HG02588 (cell line): Measurements from ENCODE around the gene NUDT8.
"Not testable (repeated sequence)": the region's sequence is repeated elsewhere in the genome, so short reads cannot be mapped to it uniquely, and the experiment has no call there.

Source experiments
- ATAC-seq: cut with Tn5 transposase; IDR thresholded peaks from one replicate; pipeline ENCODE4 v1.9.1; 2021; ENCODE audit warnings: mild to moderate bottlenecking, moderate library complexity; ENCODE audit not compliant: unreplicated experiment

Gene NUDT8

DNA sequence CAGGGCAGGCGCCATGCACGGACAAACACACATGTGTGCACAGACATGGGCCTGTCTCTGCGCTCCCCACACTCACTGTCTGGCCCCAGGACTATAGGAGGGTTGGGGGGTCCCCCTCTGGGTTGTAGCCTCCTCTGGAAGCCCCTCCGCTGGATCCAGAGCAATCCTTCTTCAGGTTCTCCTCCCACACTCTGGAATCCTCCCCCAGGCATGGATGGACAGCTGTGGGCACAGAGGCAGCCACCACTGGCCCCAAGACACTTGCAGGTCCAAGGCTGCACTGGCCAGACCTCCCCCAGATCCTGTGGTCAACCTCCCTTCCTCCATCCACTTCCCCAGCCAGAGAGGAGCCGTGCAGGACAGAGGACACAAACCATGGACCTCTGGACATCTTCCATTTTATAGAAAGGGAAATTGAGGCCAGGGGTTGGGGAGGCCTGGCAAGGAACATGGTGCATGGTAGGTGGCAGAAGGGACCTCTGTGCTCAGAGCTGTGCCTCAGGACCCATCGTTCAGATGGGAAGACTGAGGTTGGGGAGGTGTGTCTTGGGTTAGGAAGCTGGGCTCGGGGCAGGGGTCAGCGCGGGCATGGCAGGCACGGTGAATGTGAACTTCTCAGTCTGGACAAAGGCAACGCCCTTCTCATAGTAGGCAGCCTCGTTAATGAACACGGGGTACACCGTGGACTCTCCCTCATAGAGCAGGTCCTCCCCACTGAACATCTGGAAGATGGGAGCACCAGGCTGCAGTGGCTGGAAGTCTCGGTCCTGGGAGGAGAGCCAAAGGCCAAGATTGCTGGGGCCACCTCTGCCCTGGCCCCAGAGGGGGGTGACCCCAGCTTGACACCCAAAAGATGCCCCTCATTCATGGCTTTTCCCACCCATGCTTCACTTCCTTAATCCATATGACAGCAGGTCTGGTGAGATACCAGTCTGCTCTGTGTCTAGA is 12.7 kb upstream of the NUDT8 start:
- no peak for ATAC-seq

- no peak for ATAC-seq
Measured at GRCh38 chr11:67641338-67642172, 11.8 kb upstream of the NUDT8 start.

DNA sequence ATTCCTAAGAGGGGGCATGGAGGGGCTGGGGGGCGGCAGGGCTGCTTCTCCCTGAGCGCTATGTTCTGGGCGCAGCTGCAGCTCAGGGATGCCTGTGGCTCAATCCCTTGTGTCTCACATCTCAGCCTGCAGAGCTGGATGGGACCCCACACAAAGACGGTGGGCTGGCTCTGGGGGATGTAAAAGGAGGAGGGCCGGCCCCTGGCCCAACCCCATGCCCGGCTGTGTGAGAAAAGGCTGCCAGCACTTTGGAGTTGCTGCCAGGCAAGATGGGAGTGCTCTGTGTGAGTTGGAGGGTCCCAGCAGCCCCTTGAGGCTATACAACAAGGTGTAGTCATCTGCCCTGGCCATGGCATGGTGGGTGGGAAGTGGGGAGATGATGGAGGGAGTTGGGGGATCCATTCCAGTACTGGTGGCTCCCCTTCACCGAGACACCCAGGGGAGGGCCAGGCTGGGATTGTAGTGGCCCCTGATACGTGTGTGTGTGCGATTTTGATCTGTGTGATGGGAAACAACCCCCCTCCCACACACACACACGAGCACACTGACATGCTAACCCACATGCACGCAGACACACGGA is 11.1 kb upstream of the NUDT8 start:
- ATAC-seq = no peak

- ATAC-seq = no peak
Measured at GRCh38 chr11:67640021-67640757, 10.5 kb upstream of the NUDT8 start.

- ATAC-seq = no peak
Measured at GRCh38 chr11:67639438-67639859, 9.7 kb upstream of the NUDT8 start, which contains the start of gene TBX10. Gene TBX10, minus strand, starts transcription at chr11:67639763. Its CDS starts 291 bp downstream, at chr11:67639472.

DNA sequence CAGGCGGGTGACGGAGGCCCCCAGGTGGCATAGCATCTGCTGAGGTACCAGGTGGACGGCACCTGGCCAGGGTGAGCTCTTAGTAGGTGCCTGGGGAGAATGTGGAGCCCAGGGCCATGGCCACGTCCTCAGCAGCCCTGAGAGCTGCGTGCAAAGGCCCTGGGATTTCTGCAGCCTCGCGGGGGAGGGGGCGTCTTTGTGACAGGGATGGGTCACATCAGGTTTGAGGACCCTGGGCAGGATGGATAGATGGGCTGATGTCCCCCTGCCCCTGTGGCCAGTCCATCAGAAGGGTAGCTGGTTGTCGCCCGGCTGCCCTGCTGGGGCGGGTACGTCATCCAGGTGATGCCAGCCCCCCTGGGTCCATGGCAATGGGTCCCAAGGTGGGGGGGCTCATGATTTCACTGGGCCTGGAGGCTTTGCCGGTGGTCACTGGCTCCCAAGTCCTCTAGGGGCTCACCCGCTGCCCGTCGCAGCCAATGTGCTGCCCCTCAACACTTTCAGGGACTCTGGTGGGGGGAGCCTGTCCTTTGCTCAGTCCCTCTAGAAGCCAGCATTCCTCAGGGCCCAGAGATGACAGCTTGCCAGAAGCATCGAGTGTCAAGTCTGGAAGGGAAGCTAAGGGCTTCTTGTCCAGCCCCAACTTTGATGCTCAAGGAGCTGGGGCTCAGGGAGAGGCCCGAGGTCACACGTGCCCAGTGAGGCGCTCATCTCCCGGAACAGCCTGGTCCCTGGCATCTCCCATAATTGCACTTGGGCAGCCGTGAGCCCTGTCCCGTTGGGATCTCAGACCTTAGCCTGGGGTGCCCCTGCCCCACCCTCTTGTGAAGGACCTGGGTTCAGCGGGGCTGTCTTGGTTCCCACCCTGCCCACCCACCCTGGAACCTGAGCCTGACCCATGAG is 9.0 kb upstream of the NUDT8 start:
- ATAC-seq = no peak

- ATAC-seq = not testable (repeated sequence)
Measured at GRCh38 chr11:67637441-67637840, 7.7 kb upstream of the NUDT8 start.

DNA sequence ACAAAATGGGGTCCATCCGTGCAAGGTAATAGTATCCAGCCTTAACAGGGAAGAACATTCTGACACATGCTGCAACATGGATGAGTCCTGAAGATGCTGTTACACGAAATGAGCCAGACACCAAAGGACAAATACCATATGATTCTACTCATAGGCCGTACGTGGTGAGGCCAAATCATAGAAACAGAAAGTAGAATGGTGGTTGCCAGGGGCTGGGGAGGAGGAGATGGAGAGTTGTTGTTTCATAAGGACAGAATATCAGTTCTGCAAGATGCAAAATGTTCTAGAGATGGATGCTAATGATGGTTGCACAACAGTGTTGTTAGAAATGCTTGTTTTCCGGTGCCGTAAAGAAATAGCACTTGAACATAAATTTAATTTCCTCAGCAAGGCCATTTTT is 7.2 kb upstream of the NUDT8 start:
- no peak for ATAC-seq

- ATAC-seq = no peak
Measured at GRCh38 chr11:67635231-67635521, 5.4 kb upstream of the NUDT8 start.

DNA sequence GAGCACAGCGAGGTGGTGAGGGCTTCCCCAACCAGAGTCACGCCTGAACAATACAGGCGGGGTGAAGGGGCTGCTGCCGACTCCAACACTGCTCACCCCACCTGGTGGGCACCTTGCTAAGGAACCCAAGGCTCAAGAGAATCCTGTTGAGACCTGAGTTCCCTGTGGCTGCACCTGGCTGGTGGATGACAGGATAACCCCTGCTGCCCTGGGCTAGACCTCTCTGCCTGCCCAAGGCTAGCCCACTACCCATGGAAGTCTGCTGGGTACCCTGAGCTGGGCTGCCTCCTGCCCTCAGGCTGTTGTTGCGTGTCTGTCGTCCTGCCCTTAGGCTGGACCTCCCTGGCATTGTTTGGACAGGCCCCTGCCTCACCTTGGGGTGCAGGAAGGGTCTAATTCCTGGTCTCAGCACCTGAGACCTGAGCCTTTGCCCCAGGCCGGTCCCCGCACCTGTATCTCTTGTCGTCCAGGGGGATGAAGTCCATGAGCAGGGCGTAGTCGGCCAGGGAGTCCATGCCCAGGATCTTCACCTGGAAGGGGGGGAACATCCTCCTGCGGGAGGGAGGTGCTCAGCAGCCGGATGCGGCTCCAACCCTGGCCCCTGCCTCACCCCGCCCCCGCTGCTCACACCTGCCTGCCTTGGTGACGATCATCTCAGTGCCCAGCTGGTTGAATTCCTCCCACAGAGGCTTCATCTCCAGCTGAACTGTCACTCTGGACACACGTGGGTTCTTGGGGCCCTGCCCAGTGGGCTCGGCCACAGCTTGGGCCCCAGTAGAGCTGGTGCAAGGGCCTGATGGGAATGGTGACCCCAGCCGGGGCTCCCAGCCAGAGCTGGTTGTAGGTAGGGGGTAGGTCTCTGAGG is 4.9 kb upstream of the NUDT8 start:
- ATAC-seq = no peak

DNA sequence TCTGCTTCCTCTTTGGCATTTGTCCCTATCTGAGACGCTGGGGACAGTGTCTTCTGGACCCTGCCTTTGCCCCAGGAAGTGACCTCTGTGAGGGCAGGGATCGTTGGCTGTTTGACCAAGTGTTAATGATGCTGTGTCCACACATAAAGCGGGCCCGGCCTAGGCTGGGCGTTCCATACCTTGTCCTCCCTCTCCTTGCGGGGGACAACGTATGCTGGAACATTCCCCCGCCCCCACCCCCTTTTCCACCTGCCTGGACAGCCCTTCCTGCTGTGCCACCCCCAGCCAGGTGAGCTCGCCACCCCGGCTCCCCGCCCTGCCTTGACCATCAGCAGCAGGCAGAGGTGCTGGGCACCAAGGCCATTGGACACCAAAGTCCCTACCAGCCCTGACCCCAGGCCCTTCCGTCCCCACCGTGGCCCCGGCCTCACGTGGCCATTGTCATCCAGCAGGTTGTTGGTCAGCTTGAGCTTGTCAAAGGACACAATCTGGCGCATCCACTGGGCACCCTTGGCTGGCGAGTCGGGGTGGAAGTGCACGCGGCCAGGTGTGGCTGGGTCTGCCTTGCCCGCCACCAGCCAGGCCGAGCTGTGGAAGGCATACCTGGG is 4.1 kb upstream of the NUDT8 start:
- no peak for ATAC-seq

DNA sequence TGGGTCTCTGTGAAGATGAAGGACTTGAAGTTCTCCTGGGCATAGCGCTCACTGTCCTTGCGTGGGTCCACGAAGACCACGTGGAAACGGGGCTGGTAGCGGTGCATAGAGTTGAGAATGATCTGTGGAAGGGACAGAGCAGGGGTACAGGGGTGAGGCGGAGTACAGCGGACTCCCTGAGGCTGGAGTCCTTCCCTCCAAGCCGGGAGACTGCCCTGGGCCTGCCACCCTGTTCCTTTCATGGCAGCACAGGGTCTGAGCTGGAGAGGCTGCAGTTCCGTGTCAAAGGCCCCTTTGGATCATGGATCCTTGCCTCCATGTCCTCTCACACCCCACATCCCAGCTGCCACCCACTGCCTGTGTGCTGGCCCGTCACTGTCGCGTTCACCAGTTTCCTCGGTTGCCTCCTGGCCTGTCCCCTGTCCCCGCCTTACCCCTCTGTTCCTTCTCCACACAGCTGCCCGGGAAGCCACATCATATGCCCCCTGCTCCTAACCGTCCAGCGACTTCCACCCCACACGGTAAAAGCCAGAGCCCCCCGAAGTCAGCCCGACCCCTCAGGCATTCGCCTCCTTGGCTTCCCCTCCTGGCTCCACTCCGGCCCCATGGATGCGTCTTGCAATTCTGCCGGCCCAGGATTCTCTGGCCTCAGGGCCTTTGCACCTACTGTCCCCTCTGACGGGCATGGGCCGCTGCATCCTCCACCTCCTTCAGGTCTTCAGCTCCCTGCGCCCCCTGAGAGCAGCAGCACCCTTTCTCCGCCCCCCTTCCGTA is 3.4 kb upstream of the NUDT8 start:
- no peak for ATAC-seq

- no peak for ATAC-seq
Measured at GRCh38 chr11:67632175-67632981, 2.6 kb upstream of the NUDT8 start.

- ATAC-seq = no peak
Measured at GRCh38 chr11:67631853-67632174, 2.1 kb upstream of the NUDT8 start.

DNA sequence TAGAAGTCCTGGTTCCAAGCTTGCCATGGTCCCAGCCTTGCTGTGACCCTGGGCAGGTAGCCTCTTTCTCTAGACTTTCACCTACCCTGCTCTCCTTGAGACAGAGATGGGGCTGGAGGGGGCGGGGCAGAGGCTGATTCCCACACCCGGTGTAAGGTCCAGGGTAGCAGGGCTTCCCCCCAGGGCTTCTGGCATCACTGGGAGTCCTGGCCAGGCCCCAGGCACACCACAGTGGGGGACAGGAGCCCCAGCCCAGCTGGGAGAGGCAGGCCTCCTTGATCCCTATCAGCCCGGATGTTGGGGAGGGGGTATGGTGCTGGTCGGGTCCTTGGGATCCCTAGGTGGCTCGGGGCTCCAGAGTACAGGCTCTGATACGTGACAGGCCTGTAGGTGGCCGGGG is 1.7 kb upstream of the NUDT8 start:
- ATAC-seq = no peak

DNA sequence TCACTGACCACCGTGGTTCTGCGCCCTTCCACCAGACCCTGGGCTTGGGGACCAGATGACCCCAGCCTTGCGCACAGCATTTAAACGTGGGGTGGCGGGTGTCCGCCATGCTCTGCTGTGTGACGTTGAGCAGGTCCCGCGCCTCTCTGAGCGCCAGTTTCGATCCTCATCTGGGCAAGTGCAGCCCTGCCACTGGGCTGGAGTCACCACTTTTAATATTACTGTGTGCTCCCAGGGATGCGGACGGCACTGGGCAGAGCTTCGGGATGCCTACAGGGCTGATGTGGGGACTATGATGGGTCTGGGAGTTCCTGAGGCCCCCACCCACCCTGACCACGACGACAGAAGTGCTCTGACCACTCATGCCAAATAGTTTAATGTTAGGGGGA is 1.2 kb upstream of the NUDT8 start:
- ATAC-seq = no peak
